GM18498 (cell line): ENCODE measurements around the gene TBC1D1.
A peak's percentile ranks its signal among the peaks of the same experiment; 100 is the strongest.

Experiments used
- ATAC-seq: cut with Tn5 transposase; IDR thresholded peaks from one replicate; pipeline ENCODE4 v1.9.1; 2021; ENCODE audit warnings: mild to moderate bottlenecking, moderate library complexity; ENCODE audit not compliant: unreplicated experiment

TBC1D1 gene, protein sequence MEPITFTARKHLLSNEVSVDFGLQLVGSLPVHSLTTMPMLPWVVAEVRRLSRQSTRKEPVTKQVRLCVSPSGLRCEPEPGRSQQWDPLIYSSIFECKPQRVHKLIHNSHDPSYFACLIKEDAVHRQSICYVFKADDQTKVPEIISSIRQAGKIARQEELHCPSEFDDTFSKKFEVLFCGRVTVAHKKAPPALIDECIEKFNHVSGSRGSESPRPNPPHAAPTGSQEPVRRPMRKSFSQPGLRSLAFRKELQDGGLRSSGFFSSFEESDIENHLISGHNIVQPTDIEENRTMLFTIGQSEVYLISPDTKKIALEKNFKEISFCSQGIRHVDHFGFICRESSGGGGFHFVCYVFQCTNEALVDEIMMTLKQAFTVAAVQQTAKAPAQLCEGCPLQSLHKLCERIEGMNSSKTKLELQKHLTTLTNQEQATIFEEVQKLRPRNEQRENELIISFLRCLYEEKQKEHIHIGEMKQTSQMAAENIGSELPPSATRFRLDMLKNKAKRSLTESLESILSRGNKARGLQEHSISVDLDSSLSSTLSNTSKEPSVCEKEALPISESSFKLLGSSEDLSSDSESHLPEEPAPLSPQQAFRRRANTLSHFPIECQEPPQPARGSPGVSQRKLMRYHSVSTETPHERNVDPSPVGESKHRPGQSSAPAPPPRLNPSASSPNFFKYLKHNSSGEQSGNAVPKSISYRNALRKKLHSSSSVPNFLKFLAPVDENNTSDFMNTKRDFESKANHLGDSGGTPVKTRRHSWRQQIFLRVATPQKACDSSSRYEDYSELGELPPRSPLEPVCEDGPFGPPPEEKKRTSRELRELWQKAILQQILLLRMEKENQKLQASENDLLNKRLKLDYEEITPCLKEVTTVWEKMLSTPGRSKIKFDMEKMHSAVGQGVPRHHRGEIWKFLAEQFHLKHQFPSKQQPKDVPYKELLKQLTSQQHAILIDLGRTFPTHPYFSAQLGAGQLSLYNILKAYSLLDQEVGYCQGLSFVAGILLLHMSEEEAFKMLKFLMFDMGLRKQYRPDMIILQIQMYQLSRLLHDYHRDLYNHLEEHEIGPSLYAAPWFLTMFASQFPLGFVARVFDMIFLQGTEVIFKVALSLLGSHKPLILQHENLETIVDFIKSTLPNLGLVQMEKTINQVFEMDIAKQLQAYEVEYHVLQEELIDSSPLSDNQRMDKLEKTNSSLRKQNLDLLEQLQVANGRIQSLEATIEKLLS (N-terminal part only)

DNA sequence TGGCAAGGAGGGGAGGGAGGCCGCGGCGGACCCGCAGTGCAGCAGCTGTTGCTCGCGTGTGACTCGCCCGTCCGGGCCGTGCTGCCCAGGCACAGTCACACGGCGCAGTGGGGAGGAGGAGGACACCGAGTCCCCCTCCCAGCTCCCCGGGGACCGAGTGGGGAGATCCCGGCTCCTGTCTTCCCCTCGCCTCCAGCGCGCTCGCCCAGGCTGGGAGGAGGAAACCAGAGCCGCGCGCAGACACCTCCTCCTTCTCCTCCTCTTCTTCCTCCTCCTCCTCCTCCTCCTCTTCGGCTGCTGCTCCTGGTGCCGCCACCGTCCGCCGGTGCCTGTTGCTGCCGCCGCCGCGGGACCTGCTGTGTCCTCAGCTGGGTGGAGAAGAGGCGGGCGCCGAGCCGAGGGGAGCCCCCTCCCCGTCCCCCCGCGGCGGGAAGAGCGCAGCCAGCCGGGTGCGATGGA is at the start of gene TBC1D1:
Gene TBC1D1 (plus strand): TSS at position 284 of the 459 bp plus-strand sequence. CDS start 11,012 bp downstream, outside the sequence.
- ATAC-seq, result peak; percentile 36

DNA sequence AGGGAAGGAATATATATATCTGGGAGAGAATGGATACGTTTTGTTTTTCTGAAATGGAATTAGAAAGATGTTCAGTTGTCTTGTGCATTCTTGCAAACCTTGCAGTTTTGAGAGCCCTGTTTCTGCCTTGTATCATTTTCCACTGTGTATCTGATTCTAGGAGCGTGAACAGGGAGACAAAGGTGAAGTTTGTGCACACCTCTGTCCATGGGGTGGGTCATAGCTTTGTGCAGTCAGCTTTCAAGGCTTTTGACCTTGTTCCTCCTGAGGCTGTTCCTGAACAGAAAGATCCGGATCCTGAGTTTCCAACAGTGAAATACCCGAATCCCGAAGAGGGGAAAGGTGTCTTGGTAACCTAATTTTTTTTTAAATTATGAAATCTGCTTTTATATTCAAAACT is 46.7 kb upstream of the TBC1D1 start:
- ATAC-seq, result no peak

DNA sequence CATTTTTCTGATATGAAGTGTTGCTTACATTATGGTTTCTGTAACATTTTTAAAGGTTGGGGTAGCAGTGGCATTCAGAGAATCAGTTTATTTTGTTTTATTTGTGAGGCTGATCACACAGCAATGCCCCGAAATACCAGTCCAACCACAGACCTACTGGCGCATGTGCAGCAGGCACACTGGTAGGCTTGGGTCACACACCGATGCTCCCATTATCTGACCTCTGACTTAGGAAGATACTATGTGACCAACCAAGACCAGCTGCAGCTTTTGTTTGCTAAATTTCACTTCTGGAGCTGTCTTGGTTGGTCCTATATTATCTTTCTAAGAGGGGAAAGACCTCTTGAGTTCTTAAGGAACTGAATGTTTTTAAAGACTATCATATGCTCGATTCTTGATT is 45.7 kb upstream of the TBC1D1 start:
- ATAC-seq, result no peak

DNA sequence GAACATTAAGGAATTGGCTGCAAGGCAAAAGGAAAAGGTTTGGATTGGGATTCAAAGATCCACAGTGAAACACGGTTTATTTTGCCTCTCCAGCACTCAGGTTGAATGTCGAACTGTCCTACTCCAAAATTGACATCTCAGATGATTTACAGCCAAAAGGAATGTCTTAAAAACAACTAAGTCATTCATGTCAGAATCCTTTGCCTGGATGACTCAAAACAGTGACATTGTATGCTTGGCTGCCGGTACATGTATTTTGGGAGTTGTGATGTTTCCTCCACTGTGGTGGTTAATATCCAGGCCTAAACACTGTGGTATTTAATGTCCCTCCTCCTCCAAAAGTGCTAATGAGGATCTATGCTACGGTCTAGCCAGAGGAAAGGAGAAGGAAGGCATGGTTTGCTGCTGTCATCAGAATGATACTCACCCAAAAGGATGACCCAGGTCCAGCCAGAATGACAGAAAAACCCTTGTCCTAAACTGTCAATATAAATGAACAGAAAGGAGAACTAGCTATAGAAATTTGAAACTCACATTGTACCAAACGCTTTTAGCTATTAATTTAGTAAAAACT is 43.5 kb upstream of the TBC1D1 start:
- ATAC-seq, result no peak

DNA sequence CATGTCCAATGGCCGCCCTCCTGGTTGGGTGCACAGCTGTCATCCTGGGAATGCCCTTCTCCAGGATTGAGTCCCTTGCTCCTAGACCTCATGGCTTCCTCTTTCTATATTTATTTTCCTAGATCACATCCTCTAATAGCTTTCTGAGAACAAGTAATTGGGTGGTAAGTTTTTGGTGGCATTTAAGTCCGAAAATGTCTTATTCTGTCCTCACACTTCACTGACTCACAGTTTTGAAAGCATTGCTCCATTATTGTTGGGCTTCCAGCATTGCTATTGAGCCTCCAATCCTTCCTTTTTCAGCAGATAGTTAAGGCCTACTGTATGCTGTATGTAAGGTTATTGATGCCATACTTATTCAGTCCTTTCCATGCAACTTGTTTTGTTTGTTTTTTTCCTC is 38.5 kb upstream of the TBC1D1 start:
- no peak for ATAC-seq

DNA sequence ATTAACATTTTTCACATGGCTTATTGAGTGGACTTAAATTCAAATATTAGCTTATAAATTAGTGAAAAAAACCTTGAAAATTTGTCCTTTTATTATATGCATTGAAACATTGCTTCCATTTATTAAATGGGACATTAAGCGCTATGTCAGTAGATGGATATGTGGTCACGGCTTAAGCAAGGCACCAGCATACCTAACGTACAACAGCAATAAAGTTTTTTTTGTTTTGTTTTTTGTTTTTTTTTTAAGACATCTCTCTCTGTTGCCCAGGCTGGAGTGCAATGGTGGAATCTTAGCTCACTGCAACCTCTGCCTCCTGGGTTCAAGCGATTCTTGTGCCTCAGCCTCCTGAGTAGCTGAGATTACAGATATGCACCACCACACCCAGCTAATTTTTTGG is 32.8 kb upstream of the TBC1D1 start:
- ATAC-seq, result no peak

DNA sequence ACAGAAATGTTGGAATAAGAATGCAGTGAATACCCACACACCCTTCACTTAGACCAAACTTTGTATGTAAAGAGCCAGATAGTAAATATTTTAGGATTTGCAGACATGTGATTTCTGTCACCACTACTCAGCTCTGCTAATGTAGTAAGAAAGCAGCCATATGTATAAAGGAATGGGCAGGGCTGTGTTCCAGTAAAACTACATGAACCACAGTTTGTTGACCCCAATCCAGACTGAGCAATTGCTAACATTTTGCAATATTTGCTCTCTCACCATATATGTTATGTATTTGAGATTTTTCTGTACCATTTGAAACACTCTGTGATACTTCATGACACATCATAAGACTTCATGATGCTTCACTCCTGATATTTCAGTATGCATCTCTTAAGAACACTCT is 32.0 kb upstream of the TBC1D1 start:
- no peak for ATAC-seq

DNA sequence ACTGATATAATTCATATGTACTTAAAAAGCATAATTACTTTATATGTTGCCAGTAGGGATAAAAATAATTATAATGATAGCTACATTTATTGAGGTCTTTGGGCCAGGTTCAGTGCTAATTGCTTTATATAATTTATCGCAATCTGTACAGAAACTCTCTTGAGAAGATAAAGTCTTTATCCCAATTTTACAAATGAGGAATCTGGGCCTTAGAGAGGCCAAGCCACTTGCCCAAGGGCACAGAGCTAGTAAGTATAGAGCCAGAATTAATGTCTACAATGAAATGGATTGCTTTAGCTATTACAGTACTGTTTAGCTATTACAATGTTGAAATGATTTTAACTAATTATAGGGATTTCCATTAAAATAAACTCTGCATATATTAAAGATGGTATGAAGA is 30.6 kb upstream of the TBC1D1 start:
- ATAC-seq, result no peak

DNA sequence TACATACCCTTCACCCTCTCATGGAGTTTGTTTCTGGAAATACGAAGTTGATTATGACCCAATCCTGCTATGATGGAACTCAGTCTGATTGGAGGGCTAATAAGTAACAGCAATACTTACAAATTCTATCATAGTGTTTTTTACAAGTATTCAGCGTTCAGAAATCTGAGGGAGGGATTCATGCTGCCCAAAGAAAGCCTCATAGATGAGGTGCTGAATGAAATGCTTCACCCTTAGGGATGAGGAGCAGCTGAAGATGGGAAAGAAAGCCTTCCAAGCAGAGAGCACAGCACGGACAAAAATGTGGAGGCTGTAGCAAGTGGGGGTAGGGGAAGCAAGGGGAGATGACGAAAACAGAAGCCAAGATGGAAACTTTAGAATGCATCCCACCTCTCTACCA is 27.9 kb upstream of the TBC1D1 start:
- ATAC-seq, result no peak

DNA sequence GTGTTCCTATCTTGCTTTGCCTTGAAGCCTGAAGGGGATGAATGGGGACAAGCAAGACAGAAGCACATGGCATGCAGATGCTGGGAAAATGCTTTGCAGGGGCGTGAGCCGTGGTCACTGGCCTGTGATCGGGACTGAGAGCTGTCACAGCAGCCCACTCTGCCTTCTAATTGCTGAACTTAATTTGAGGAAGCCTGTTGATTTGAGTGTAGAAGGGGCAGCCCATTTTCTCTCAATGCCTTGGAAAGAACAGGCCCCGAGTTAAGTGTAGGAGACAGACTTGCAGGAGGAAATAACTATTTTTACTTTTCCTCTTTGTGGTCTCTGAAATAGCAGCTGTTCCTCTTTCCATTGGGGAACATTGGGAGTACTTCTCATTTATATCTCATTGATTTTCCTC is 26.1 kb upstream of the TBC1D1 start:
- ATAC-seq, result no peak

DNA sequence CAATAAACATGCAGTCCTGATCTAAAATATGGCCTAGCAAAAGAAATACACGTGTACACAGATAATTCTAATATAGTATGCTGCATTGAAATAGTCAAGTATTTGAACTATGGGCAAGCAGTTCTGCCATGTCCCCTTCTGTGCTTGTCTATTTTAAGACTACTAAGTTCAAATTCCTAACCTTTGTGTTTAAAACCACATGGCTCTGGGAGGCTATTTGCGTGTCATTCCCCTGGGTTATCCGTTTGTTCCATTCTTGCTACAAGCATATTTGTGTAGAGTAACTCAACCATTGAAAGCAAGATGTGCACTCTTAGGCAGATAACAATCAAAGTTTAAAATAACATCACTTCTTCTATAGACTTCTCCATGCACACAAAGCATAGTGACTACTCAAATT is 25.4 kb upstream of the TBC1D1 start:
- ATAC-seq, result no peak

DNA sequence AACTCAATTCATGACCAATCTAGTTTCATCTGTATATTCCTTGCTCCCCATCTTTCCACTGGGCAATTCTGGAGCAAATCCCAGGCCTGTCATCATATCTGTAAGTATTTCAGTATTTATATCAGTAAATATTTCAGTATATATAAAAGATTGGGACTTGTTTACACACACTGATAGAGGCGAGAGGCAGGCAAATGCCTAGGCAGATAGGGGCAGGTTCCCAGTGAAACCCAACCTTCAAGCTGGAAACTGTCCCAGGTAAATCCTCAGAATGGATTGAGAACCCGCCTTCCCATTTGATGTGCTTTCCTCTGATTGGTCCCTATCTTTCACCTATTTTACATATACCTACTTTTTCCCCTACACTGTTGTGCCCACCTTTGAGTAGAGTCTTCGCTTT is 23.8 kb upstream of the TBC1D1 start:
- ATAC-seq, result no peak

DNA sequence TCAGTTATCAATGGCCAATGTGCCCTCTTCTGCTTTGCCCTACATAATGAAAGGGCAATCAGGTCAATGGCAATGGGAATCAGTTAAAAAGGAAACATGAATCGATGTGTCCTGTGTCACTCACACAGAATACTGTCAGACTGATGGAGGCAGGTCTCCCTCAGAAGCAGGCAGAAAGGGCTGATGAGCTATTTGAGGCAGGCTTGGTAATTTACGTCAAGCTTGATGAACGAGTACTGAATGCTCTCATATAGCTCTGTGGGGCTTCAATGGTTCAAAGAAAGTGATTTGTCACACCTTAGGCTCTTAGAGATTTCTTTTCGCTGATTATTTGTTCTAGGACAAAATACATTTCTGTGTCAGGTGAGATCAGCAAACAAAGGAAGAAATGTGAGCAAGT is 22.6 kb upstream of the TBC1D1 start:
- ATAC-seq, result no peak

DNA sequence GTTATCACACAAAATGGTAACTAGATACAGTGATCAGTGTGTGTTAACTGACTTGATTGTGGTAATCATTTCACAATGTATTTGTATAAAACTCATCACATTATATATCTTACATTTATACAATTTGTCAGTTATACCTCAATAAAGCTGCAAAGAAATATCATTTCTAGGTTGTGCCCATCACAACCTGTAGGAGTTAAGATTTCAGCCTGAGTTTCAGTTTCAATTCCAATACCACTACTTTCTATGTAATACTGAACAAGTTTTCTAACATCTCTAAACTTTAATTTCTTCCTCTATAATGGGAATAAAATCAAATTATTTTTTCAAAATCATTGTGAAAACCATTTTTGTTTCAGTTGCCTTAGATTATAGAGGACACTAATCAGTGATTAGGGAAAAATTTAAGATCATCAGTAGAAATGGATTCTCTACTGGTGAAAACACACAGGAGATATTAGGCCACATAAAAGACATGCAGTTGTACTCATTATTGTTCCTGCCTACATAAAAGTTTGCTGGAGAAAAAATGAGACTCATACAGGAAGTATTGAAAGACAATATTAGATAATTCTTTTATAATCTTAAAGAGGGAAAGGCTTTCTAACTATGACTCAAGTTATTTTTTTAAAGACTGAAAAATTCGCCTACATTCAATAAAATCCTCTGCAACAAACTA is 18.4 kb upstream of the TBC1D1 start:
- peak; percentile 52 for ATAC-seq

DNA sequence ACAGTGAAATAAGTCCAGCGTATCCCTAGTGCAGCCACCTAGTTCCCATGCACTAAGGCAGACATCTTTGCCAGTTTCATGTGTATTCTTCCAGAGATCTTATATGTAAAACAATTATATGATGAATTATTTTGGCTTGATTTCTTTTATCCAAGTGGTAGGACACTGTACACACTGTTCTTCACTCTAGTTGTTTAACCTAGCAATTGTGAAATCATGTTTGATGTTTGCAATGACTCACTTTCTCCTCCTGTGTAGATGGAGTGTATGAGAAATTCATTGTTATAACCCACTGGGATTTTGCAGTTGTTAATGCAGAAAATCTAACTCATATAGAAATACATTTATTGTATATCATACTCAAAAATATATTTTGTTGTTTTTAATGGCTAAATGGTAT is 17.5 kb upstream of the TBC1D1 start:
- ATAC-seq, result no peak

DNA sequence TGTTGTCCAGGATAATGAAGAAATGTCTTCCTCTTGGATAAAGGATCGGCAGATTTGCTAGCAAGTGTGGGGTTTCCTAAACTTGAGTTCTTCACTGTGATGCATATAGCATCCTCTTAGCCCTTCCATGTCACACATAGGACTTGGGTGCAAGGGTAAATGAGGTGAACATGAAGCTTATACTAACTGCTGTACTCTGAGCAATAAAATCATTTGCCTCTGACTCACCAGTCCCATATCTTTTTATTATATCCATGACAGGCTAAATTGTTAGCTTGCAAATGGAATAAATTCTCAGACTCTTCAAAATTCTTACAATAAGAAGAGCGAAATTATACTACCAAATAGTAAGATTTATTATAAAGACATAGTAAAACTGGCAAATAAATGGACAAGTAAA is 14.7 kb upstream of the TBC1D1 start:
- ATAC-seq, result no peak

DNA sequence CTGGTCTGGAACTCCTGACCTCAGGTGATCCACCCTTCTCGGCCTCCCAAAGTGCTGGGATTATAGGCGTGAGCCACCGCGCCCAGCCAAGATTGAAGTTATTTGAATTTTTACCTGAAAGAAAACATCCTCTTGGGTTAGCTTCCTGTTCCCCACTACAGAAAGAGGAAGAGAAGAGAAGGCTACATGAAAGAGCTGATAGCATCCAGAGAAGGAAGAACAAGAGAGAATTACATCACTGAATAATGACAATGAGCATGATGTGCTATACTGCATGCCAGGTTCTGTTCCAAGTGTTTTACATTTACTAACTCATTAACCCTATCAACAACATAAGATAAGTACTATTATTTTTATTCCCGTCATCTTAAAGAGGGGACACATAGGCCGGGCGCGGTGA is 11.5 kb upstream of the TBC1D1 start:
- ATAC-seq, result no peak

DNA sequence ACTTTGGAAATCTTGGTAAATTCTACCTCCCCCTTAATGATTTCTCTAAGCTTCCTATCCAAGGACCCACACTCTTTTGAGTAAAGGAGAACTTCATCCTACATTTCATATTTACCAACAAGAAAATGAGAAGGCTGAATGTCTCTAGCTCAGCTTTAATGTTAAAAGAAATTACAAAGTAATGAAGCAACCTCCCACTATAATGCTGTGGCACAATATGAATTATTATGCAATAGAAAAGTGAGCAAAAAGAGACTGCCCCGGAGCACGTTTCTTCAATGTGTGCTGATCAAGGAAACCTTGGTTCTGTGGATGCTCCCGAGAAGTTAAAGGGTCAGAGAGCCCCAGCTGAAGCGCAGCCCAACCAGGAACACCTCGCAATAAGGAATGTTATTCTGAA is 9.1 kb upstream of the TBC1D1 start:
- ATAC-seq, result no peak

DNA sequence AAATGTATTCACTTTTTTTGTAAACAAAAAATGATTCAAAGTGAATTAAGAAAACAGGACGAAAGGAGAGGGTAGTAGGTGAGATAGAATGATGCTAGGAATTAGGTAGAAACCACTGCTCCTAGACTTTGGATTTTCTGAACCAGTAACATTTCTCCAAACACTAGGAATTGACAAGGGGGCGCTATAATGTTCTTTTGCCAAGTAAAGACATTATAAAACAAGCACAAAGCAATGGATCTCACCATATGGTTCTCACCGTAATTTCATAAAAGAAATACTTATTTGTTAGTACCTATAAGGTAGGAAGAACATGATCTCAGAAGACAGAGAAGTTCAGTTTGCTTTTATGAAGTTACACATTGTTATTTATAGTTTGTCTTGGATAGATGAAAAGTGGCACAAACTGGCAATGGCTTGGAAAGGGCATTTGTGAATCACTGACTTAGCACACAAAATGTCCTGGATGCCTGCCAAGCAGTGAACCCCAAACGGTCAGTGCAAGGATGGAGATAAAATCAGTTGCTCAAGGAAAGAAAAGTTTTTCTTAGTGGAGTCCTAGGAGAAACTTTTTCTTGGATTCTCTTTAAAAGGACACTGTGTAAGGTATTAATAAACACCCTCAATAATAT is 8.1 kb upstream of the TBC1D1 start:
- no peak for ATAC-seq
